CD1c-positive myeloid dendritic cell (primary cell): ENCODE results near the gene KRT17.

Experiments
- DNase-seq: peaks from one replicate; pipeline ENCODE4 v3.0.0-alpha.2; 2016; ENCODE audit errors: extremely low spot score

Gene KRT17

GRCh38 chr17:41575336-41575735, 49.0 kb downstream of the KRT17 start:
- DNase-seq: no peak

GRCh38 chr17:41571561-41572434, 52.6 kb downstream of the KRT17 start, which contains the start of gene KRT9:
Gene KRT9, minus strand, starts transcription at chr17:41572059. Its CDS starts 67 bp downstream, at chr17:41571992.
- DNase-seq: no peak
